Esophagus squamous epithelium (tissue), 5 donors: ENCODE results near the gene FAM186B. TPM values are rescaled to one million over a fixed set of nuclear protein-coding genes. Genes with fewer than 3 reads are reported as not detected.

Experiments
- DNase-seq: peaks from one replicate; lab custom pipeline; 2025; lab: John Stamatoyannopoulos, UW
- H3K27ac ChIP-seq, 4 donors: fragments of 200-600 bp; sonication (generic); one replicate each; pipeline ENCODE4 v1.5.1; 2016 to 2019; ENCODE audit warnings: mild to moderate bottlenecking in 1 of 4
- H3K27me3 ChIP-seq, 4 donors: fragments of 200-600 bp; sonication (generic); 1 replicate in 3 of 4; 2 replicates in 1 of 4; pipeline versions ENCODE4 v1.5.1 to v1.6.0; 2017 to 2021; ENCODE audit warnings: antibody characterized with exemption in 1 of 4
- H3K36me3 ChIP-seq, 3 donors: fragments of 200-600 bp; sonication (generic); one replicate each; pipeline ENCODE4 v1.5.1; 2016 to 2019
- H3K4me1 ChIP-seq, 3 donors: fragments of 200-600 bp; sonication (generic); one replicate each; pipeline ENCODE4 v1.5.1; 2017 to 2019
- H3K4me3 ChIP-seq, 4 donors: fragments of 200-600 bp; sonication (generic); 1 replicate in 3 of 4; 2 replicates in 1 of 4; pipeline ENCODE4 v1.5.1; 2016 to 2019; ENCODE audit warnings: mild to moderate bottlenecking in 2 of 4, moderate library complexity in 1 of 4
- H3K9me3 ChIP-seq, 3 donors: fragments of 200-600 bp; sonication (generic); one replicate each; pipeline ENCODE4 v1.5.1; 2016 to 2019
- POLR2A ChIP-seq, 4 donors: fragments of 450-650 bp; IDR thresholded peaks; one replicate each; pipeline ENCODE4 v1.6.1; 2017; ENCODE audit warnings: antibody characterized with exemption in 4 of 4, mild to moderate bottlenecking in 4 of 4, moderate library complexity in 3 of 4
- WGBS, 2 donors: methylation state at CpG; one replicate each; pipeline ENCODE4 v1.1.5; 2018; 5-methylcytosine and 5-hydroxymethylcytosine counted together
- intact Hi-C: fragments of 100-400 bp; cut with DNase I; formaldehyde crosslinking; loops from one replicate; pipeline ENCODE4 v1.15.0; 2022
- total RNA-seq, 4 donors: library from RNA; depleted of rRNA; stranded (reverse); fragments of >200 nt; gene quantifications; one replicate each; pipeline ENCODE4 v1.1.0, GENCODE V29; 2016
- TF ChIP-seq, protein P1 (sequence below), 6 experiments: fragments of 450-650 bp in 4 of 6; fragments of 200-600 bp in 2 of 6; sonication (generic) in 2 of 6; IDR thresholded peaks; one replicate each; pipeline ENCODE4 v1.5.1; 2016 to 2019; ENCODE audit warnings: antibody characterized with exemption in 6 of 6, mild to moderate bottlenecking in 4 of 6, moderate library complexity in 4 of 6
- donor health status: DM: yes; HTN: yes; CAD: no.

The FAM186B gene
- total RNA-seq, 4 donors from 2014 or later = 0.19 to 1.1 TPM; not detected in 2

DNA sequence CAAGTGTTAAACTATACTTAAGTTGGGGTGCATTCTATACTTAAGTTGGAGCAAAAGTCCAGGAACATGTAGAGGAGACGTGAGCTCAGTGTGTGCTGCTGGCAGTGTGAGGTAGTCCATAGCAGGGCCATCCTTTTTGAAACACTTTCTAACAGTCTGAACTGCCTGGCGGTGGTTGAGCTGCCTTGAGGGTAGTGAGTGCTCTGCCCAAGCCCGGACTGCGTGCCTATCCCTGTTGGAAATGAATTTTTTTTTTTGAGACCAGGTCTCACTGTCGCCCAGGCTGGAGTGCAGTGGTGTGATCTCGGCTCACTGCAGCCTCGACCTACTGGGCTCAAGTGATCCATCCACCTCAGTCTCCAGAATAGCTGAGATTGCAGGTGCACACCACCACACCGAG is 52.5 kb downstream of the FAM186B start:
- TF ChIP-seq, protein P1, sequence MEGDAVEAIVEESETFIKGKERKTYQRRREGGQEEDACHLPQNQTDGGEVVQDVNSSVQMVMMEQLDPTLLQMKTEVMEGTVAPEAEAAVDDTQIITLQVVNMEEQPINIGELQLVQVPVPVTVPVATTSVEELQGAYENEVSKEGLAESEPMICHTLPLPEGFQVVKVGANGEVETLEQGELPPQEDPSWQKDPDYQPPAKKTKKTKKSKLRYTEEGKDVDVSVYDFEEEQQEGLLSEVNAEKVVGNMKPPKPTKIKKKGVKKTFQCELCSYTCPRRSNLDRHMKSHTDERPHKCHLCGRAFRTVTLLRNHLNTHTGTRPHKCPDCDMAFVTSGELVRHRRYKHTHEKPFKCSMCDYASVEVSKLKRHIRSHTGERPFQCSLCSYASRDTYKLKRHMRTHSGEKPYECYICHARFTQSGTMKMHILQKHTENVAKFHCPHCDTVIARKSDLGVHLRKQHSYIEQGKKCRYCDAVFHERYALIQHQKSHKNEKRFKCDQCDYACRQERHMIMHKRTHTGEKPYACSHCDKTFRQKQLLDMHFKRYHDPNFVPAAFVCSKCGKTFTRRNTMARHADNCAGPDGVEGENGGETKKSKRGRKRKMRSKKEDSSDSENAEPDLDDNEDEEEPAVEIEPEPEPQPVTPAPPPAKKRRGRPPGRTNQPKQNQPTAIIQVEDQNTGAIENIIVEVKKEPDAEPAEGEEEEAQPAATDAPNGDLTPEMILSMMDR (IDR thresholded peaks at IDR 0.05) = no peak
- Histone ChIP-seq H3K27me3 (peaks cover 0 to 34% (median 13%) of the 10 kb centered on the region in 4 donors), H3K9me3 (no peaks in the 10 kb centered on the region), H3K27ac (no peak overlapping the region), H3K36me3 (peaks cover 0 to 24% (median 0%) of the 10 kb centered on the region in 3 donors), H3K4me1 (peaks cover 15 to 28% (median 18%) of the 10 kb centered on the region in 3 donors), H3K4me3 (no peak overlapping the region)
- no peak for DNase-seq
- intact Hi-C loops = no loop called here
- WGBS, 2 donors = 73 to 90% methylated on average over 7 to 8 of the region's 8 CpGs

DNA sequence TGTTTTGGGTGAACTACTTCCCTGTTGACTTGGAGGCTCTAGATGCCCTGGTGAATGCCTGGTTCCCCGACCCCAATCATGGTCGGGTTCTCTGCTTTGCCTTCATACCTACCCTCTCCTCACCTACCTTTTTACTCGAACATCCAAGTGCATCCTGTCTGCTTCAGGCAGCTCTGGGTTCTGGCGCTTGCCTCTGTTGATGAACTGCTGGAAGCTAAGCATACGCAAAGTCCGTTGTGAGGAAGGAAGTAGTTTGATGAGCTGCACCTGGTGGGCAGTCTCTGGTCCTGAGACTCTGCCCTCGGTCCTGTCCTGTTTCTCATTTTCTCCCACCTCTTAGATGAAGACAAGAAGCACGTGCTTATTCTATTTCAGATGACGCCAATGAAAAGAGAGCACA is 53.0 kb downstream of the FAM186B start:
- Histone ChIP-seq H3K9me3 (no peaks in the 10 kb centered on the region), H3K4me1 (peaks cover 15 to 28% (median 18%) of the 10 kb centered on the region in 3 donors), H3K36me3 (peaks cover 0 to 19% (median 0%) of the 10 kb centered on the region in 3 donors), H3K27me3 (peaks cover 0 to 39% (median 14%) of the 10 kb centered on the region in 4 donors), H3K27ac (no peak overlapping the region), H3K4me3 (no peak overlapping the region)
- 44 to 49% methylated on average over 8 to 9 of the region's 9 CpGs for WGBS, 2 donors
- intact Hi-C loops = no loop called here
- DNase-seq = no peak
- TF ChIP-seq, protein P1 (IDR thresholded peaks at IDR 0.05) = no peak
- TF ChIP-seq POLR2A (IDR thresholded peaks at IDR 0.05) = no peak

DNA sequence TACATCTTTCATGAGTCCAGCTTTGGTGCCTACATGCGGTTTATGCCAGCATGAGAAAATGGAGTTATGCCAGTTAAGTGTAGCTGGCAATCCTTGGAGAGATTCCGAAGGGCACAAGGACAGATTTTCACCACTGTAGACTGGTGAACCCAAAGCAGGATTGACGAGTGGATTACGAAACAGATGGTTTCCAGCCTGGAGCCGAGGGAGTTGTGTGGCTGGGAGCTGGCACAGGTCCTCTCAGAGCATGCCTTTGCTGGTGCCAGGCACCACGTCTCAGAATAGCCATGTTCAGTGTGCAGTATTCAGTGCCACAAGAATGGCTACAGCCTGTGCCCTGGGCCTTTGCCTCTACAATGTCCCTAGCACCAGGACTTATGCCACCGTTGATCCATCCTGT is 53.4 kb downstream of the FAM186B start:
- Histone ChIP-seq H3K4me3 (no peak overlapping the region), H3K27ac (no peak overlapping the region), H3K9me3 (no peaks in the 10 kb centered on the region), H3K36me3 (peaks cover 0 to 15% (median 0%) of the 10 kb centered on the region in 3 donors), H3K4me1 (peaks cover 15 to 28% (median 18%) of the 10 kb centered on the region in 3 donors), H3K27me3 (peaks cover 0 to 43% (median 15%) of the 10 kb centered on the region in 4 donors)
- intact Hi-C loops = no loop called here
- no peak for TF ChIP-seq POLR2A (IDR thresholded peaks at IDR 0.05)
- TF ChIP-seq, protein P1 (IDR thresholded peaks at IDR 0.05) = no peak
- no peak for DNase-seq
- 27 to 28% methylated on average over 7 of the region's 7 CpGs for WGBS, 2 donors

DNA sequence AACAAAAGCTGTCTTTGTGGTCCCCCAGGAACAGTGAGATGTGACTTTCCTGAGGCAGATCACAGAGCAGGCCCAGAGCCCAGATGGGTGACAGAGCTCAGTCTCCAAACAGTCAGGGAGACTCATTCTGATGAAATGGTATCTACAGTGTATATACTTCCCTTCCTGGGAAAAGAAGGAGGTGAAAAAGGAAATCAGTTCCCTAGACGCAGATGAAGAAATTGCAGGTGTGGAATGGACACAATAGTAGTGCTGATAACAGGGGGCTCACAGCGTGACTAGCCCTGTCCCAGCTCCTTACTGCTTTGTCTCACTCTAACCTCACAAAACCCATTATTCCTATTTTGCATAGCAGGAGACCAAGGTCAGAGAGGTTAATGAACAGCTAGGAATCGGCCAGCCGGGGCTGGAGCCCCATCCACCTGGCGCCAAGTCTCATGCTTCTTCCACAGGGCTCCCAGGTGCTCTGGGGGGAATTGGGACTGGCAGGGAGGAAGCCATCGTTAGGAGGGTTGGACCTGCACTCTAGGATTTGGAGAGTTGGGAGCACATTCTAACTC is 54.7 kb downstream of the FAM186B start:
- TF ChIP-seq POLR2A (IDR thresholded peaks at IDR 0.05) = no peak
- TF ChIP-seq, protein P1 (IDR thresholded peaks at IDR 0.05) = no peak
- no peak for DNase-seq
- Histone ChIP-seq H3K4me3 (no peak overlapping the region), H3K4me1 (peaks cover 15 to 28% (median 18%) of the 10 kb centered on the region in 3 donors), H3K27ac (no peak overlapping the region), H3K9me3 (no peaks in the 10 kb centered on the region), H3K36me3 (peaks cover 0 to 3% (median 0%) of the 10 kb centered on the region in 3 donors), H3K27me3 (peaks cover 0 to 55% (median 15%) of the 10 kb centered on the region in 4 donors)
- WGBS, 2 donors = 78 to 85% methylated on average over 6 of the region's 6 CpGs
- intact Hi-C loops = no loop called here

DNA sequence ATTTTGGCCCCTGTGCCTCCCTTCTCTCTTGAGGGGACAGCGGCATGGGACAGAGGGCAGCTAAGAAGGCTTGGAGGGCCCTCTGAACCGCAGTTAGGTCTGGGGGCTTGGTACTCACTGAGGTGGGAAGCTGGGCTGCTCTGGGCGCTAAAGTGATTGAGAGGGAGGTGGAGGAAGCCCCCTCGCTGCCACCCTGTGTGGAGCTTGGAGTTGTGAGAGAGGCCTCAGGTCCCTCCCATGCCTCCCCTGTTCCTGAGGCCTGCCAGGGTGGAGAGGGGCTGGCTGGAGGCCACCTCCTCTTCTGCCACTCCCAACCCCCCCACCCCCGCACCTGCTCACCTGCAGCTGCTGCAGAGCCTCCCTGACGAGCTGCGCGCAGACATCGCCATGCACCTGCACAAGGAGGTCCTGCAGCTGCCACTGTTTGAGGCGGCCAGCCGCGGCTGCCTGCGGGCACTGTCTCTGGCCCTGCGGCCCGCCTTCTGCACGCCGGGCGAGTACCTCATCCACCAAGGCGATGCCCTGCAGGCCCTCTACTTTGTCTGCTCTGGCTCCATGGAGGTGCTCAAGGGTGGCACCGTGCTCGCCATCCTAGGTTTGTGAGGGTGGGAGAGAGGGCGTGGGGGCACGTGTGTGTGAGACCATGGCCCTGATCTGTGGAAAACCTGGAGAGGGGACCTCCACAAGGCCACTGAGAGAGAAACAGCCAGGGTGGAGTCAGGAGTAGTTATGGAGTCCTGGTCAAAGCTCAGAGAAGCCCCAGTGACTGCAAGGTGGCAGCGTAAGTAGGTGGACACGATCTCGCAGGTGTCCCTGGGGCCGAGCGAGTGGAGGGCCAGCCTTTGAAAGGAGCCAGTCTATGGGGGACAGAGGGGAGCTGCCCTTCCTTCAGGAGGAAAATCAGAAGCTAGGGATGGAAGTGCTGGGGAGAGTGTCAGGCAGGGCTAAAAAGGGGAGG is 55.4 kb downstream of the FAM186B start:
- TF ChIP-seq, protein P1 (IDR thresholded peaks at IDR 0.05) = no peak
- no peak for TF ChIP-seq POLR2A (IDR thresholded peaks at IDR 0.05)
- Histone ChIP-seq H3K4me1 (peaks cover 15 to 28% (median 18%) of the 10 kb centered on the region in 3 donors), H3K4me3 (no peak overlapping the region), H3K36me3 (no peaks in the 10 kb centered on the region), H3K27ac (no peak overlapping the region), H3K9me3 (no peaks in the 10 kb centered on the region), H3K27me3 (peaks cover 0 to 62% (median 15%) of the 10 kb centered on the region in 4 donors)
- WGBS, 2 donors = 84 to 93% methylated on average over 6 to 18 of the region's 28 CpGs
- no peak for DNase-seq
- intact Hi-C loops = no loop called here
